ENCODE data around the gene TRIM71. TPM values are rescaled to one million over a fixed set of nuclear protein-coding genes. Genes with fewer than 3 reads are reported as not detected.
A peak's percentile ranks its signal among the peaks of the same experiment; 100 is the strongest.
"Not testable (repeated sequence)": the region's sequence is repeated elsewhere in the genome, so short reads cannot be mapped to it uniquely, and the experiment has no call there.

The TRIM71 gene
- total RNA-seq, 1 donor from 2014 or later: 0.65 TPM

GRCh38 chr3:32842987-32843386 lies 25.2 kb downstream of the TRIM71 start:
- no peak for DNase-seq (ENCODE audit: low read depth)

- DNase-seq (ENCODE audit: low read depth): no peak
Observed at GRCh38 chr3:32843510-32844321, 25.9 kb downstream of the TRIM71 start.

- DNase-seq (ENCODE audit: low read depth): no peak
Observed at GRCh38 chr3:32844322-32844654, 26.5 kb downstream of the TRIM71 start.

GRCh38 chr3:32844914-32845313 lies 27.1 kb downstream of the TRIM71 start:
- no peak for DNase-seq (ENCODE audit: low read depth)

- not testable (repeated sequence) for DNase-seq (ENCODE audit: low read depth)
Observed at GRCh38 chr3:32845546-32845945, 27.7 kb downstream of the TRIM71 start.

GRCh38 chr3:32847045-32847444 lies 29.2 kb downstream of the TRIM71 start:
- DNase-seq (ENCODE audit: low read depth): not testable (repeated sequence)

- no peak for DNase-seq (ENCODE audit: low read depth)
Observed at GRCh38 chr3:32847528-32847927, 29.7 kb downstream of the TRIM71 start.

- DNase-seq (ENCODE audit: low read depth): no peak
Observed at GRCh38 chr3:32848215-32848614, 30.4 kb downstream of the TRIM71 start.

- DNase-seq (ENCODE audit: low read depth): peak; percentile 34
Observed at GRCh38 chr3:32849046-32849445, 31.2 kb downstream of the TRIM71 start.

- DNase-seq (ENCODE audit: low read depth): peak; percentile 50
Observed at GRCh38 chr3:32850226-32850625, 32.4 kb downstream of the TRIM71 start.

- DNase-seq (ENCODE audit: low read depth): no peak
Observed at GRCh38 chr3:32850636-32851035, 32.8 kb downstream of the TRIM71 start.

- DNase-seq (ENCODE audit: low read depth): no peak
Observed at GRCh38 chr3:32852146-32852545, 34.3 kb downstream of the TRIM71 start.

GRCh38 chr3:32855350-32855953 lies 37.7 kb downstream of the TRIM71 start:
- no peak for DNase-seq (ENCODE audit: low read depth)

- DNase-seq (ENCODE audit: low read depth): no peak
Observed at GRCh38 chr3:32856355-32856889, 38.6 kb downstream of the TRIM71 start.

GRCh38 chr3:32856901-32857507 lies 39.2 kb downstream of the TRIM71 start:
- DNase-seq (ENCODE audit: low read depth): no peak

GRCh38 chr3:32857921-32858320 lies 40.1 kb downstream of the TRIM71 start:
- no peak for DNase-seq (ENCODE audit: low read depth)

GRCh38 chr3:32859604-32860237 lies 41.9 kb downstream of the TRIM71 start:
- no peak for DNase-seq (ENCODE audit: low read depth)

GRCh38 chr3:32860499-32860898 lies 42.7 kb downstream of the TRIM71 start:
- no peak for DNase-seq (ENCODE audit: low read depth)

- DNase-seq (ENCODE audit: low read depth): no peak
Observed at GRCh38 chr3:32861681-32862080, 43.9 kb downstream of the TRIM71 start.

GRCh38 chr3:32862247-32862935 lies 44.6 kb downstream of the TRIM71 start:
- no peak for DNase-seq (ENCODE audit: low read depth)

- DNase-seq (ENCODE audit: low read depth): no peak
Observed at GRCh38 chr3:32862936-32863487, 45.2 kb downstream of the TRIM71 start.
